ENCODE results near the gene ZNF76. TPM values are rescaled to one million over a fixed set of nuclear protein-coding genes. Genes with fewer than 3 reads are reported as not detected.

Gene ZNF76
- total and polyA plus RNA-seq, 9 of the 15 experiments (the other 6 are each of a cell fraction or from before 2014, with no cell fraction given) = 1.2 to 17.8 (median 10.7) TPM

GRCh38 chr6:35260591-35261570, 1.3 kb downstream of the ZNF76 start:
- peaks cover 34% of the 10 kb centered on the region for H3K79me2 ChIP-seq (ENCODE audit: control insufficient read depth, insufficient read depth, low read length)
- no peak for DNase-seq (ENCODE audit: extremely low read depth in 1 of 4, low spot score in 3 of 4)
- ChIA-PET CTCF (ENCODE audit: low intra/inter-chr PET ratio) (no interaction called here), POLR2A (interaction anchor here (0.6 to 2.6 kb wide), 9 partner anchors 8 to 468 kb away, joined by 3 to 34 read pairs (median 3); partner anchors contain the start of gene DEF6)
- no peak for ATAC-seq
- BruUV-seq (replicated peaks) = TSS peak; percentile 45
- intact Hi-C loops (cut with micrococcal nuclease) (no loop called here), in situ Hi-C loops (cut with MboI) (no loop called here)
- peaks cover 18 to 55% of the 10 kb centered on the region in 2 experiments for H3K4me1 ChIP-seq (replicated peaks in 1 of 2; ENCODE audit: control insufficient read depth in 2 of 2, insufficient read depth in 2 of 2, low read length in 2 of 2)
- peak overlapping the region; percentile 87 for H2AFZ ChIP-seq (ENCODE audit: low read depth, low read length)
- no peaks in the 10 kb centered on the region for H4K20me1 ChIP-seq (replicated peaks; ENCODE audit: control insufficient read depth, insufficient read depth, low read length)
- H3K36me3 ChIP-seq (ENCODE audit: control insufficient read depth, insufficient read depth, low read length) = no peaks in the 10 kb centered on the region
- peak overlapping the region; percentile 94 for H3K4me2 ChIP-seq (ENCODE audit: insufficient read depth, low read length)
- WGBS (ENCODE audit: insufficient coverage, low coverage, missing lambda C conversion rate) = 34% methylated on average over 6 of the region's 6 CpGs
- no peaks in the 10 kb centered on the region for H3K9me1 ChIP-seq (ENCODE audit: control insufficient read depth, insufficient read depth, low read length)
- H3K27me3 ChIP-seq (ENCODE audit: control insufficient read depth in 2 of 2, insufficient read depth in 2 of 2, low read length in 2 of 2) = no peaks in the 10 kb centered on the region
- peak; percentile 64 for FAIRE-seq
- H3K9me3 ChIP-seq (replicated peaks; ENCODE audit: control insufficient read depth, insufficient read depth, low read depth, low read length) = no peaks in the 10 kb centered on the region
- peak overlapping the region; percentile 95 for H3K27ac ChIP-seq (ENCODE audit: extremely low read depth, low read depth, low read length)
- H3K4me3 ChIP-seq = peak overlapping the region; percentile 79
- peak overlapping the region; percentile 83 to 96; a peak in 3 of 4 replicates for H3K9ac ChIP-seq (ENCODE audit: insufficient read depth in 1 of 2, low read depth in 2 of 2, low read length in 2 of 2)
- TF ChIP-seq THAP7 (CRISPR knock-in tag; IDR thresholded peaks at IDR 0.05) (no peak), IFI16 (CRISPR knock-in tag; IDR thresholded peaks at IDR 0.05) (0 out of 2 replicates have a peak, but pooled peaks have one; percentile 30), RBM15 (IDR thresholded peaks at IDR 0.05; ENCODE audit: insufficient read depth, low read length) (no peak), CEBPB (tag; IDR thresholded peaks at IDR 0.05) (peak; percentile 60; the same call in 1 of the 2 replicates), POLR2H (tag; IDR thresholded peaks at IDR 0.05; ENCODE audit: low read depth) (no peak), ZBTB17 (CRISPR knock-in tag; IDR thresholded peaks at IDR 0.05) (0 out of 2 replicates have a peak, but pooled peaks have one; percentile 18), DMBX1 (CRISPR knock-in tag; IDR thresholded peaks at IDR 0.05; ENCODE audit: borderline replicate concordance) (0 out of 2 replicates have a peak, but pooled peaks have one; percentile 23), KDM1A (IDR thresholded peaks at IDR 0.05) (no peak), CLOCK (CRISPR knock-in tag; IDR thresholded peaks at IDR 0.05; ENCODE audit: borderline replicate concordance) (no peak), ZNF583 (CRISPR knock-in tag; IDR thresholded peaks at IDR 0.05) (0 out of 2 replicates have a peak, but pooled peaks have one; percentile 43), OTX1 (CRISPR knock-in tag; IDR thresholded peaks at IDR 0.05) (0 out of 2 replicates have a peak, but pooled peaks have one; percentile 19)
- TF ChIP-seq, protein P1, sequence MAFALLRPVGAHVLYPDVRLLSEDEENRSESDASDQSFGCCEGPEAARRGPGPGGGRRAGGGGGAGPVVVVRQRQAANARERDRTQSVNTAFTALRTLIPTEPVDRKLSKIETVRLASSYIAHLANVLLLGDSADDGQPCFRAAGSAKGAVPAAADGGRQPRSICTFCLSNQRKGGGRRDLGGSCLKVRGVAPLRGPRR (CRISPR knock-in tag; IDR thresholded peaks at IDR 0.05) = 0 out of 2 replicates have a peak, but pooled peaks have one; percentile 57
- TF ChIP-seq, protein P2, sequence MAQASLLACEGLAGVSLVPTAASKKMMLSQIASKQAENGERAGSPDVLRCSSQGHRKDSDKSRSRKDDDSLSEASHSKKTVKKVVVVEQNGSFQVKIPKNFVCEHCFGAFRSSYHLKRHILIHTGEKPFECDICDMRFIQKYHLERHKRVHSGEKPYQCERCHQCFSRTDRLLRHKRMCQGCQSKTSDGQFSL (CRISPR knock-in tag; IDR thresholded peaks at IDR 0.05) = peak; percentile 1; the same call in 1 of the 2 replicates
- TF ChIP-seq, protein P2 (tag; IDR thresholded peaks at IDR 0.05) = no peak; a peak in 1 of 4 replicates

Data from K562 (cell line).